GM10248 (cell line): ENCODE measurements around the gene MKNK1.

Experiments used
- CTCF ChIA-PET: fragments of 300-600 bp; sonication (Branson Sonifier 250); formaldehyde crosslinking; extraction: SDS; loops from one replicate; lab custom pipeline; 2021; ENCODE audit warnings: antibody characterized with exemption; lab: Yijun Ruan, JAX
- POLR2A ChIA-PET: fragments of 350-650 bp; sonication (Branson Sonifier 250); formaldehyde crosslinking; extraction: SDS; loops from one replicate; lab custom pipeline; 2020; ENCODE audit warnings: antibody characterized with exemption; lab: Yijun Ruan, JAX
- DNase-seq: peaks from one replicate; pipeline ENCODE4 v3.0.0; 2012; ENCODE audit errors: extremely low spot score
- CTCF ChIP-seq: IDR thresholded peaks from 2 replicates; pipeline ENCODE4 v1.5.1; 2012; ENCODE audit warnings: mild to moderate bottlenecking, low read depth; ENCODE audit errors: extremely low read depth, missing control alignments, control extremely low read depth

Gene MKNK1

GRCh38 chr1:46562498-46562897 is 41.6 kb downstream of the MKNK1 start:
- ChIA-PET CTCF (interaction anchor here (0.7 to 1.3 kb wide), 2 partner anchors 120 to 153 kb away, joined by 3 read pairs; no protein-coding TSS in a partner anchor), POLR2A (no interaction called here)

GRCh38 chr1:46558966-46559365 is 45.1 kb downstream of the MKNK1 start:
- CTCF ChIA-PET = interaction anchor here (1.0 to 2.0 kb wide), 5 partner anchors 11 to 167 kb away, joined by 3 to 7 read pairs (median 3); no protein-coding TSS in a partner anchor
- TF ChIP-seq CTCF = no peak
- POLR2A ChIA-PET = no interaction called here
- DNase-seq = no peak

More at GRCh38 chr1:46562498-46562897, 41.6 kb downstream of the MKNK1 start:
- no peak for TF ChIP-seq CTCF
- no peak for DNase-seq

- POLR2A ChIA-PET = no interaction called here
- no peak for DNase-seq
- CTCF ChIA-PET = interaction anchor here (1.0 to 2.0 kb wide), 5 partner anchors 10 to 167 kb away, joined by 3 to 7 read pairs (median 3); no protein-coding TSS in a partner anchor
- TF ChIP-seq CTCF = no peak
These were observed 45.7 kb downstream of the MKNK1 start for GRCh38 chr1:46558141-46558963.

GRCh38 chr1:46557403-46557802 is 46.7 kb downstream of the MKNK1 start:
- no peak for DNase-seq
- ChIA-PET CTCF (no interaction called here), POLR2A (no interaction called here)
- TF ChIP-seq CTCF = no peak

- no peak for DNase-seq
- ChIA-PET CTCF (no interaction called here), POLR2A (no interaction called here)
- no peak for TF ChIP-seq CTCF
These were observed 47.2 kb downstream of the MKNK1 start for GRCh38 chr1:46556822-46557221.

- POLR2A ChIA-PET = no interaction called here
These were observed 48.0 kb downstream of the MKNK1 start for GRCh38 chr1:46555826-46556619.

More at GRCh38 chr1:46555826-46556619, 48.0 kb downstream of the MKNK1 start:
- CTCF ChIA-PET = interaction anchor here (0.7 kb wide), 1 partner anchor 21 kb away, joined by 3 read pairs; a partner anchor contains a TSS
- no peak for DNase-seq
- TF ChIP-seq CTCF = no peak
